Suppressor macrophage treated with lipopolysaccharide for 1 hour (primary cell): ENCODE data around the gene RIOX2.

ENCODE experiments used
- DNase-seq, 3 donors: peaks; one replicate each; pipeline ENCODE4 v3.0.0-alpha.2; 2020 to 2022

Gene RIOX2

GRCh38 chr3:97901313-97902248 is 70.7 kb downstream of the RIOX2 start:
- peak; percentile 12 to 48 (median 43) for DNase-seq

GRCh38 chr3:97899331-97899730 is 72.9 kb downstream of the RIOX2 start:
- DNase-seq: no peak

GRCh38 chr3:97896547-97896946 is 75.7 kb downstream of the RIOX2 start:
- no peak for DNase-seq

GRCh38 chr3:97896129-97896528 is 76.1 kb downstream of the RIOX2 start:
- DNase-seq: no peak

- no peak for DNase-seq
Observed at GRCh38 chr3:97895216-97895615, 77.0 kb downstream of the RIOX2 start.

- no peak for DNase-seq
Observed at GRCh38 chr3:97892852-97893251, 79.4 kb downstream of the RIOX2 start.
